ENCODE data around the gene MBNL1. TPM values are rescaled to one million over a fixed set of nuclear protein-coding genes. Genes with fewer than 3 reads are reported as not detected.

The MBNL1 gene
- total RNA-seq, 1 experiment from 2014 or later = 140 TPM

- no peaks in the 10 kb centered on the region for H3K36me3 ChIP-seq (ENCODE audit: control insufficient read depth, insufficient read depth, low read length)
- no TSS peak for BruUV-seq (replicated peaks)
- intact Hi-C loops (cut with micrococcal nuclease; ENCODE audit: unreplicated experiment) = no loop called here
- ATAC-seq (no peak), DNase-seq (ENCODE audit: low read depth, low spot score) (no peak)
- TF ChIP-seq TCF7L2 (IDR thresholded peaks at IDR 0.05; ENCODE audit: low read depth, low read length) (no peak), CTCF (IDR thresholded peaks at IDR 0.05) (no peak), SIN3A (IDR thresholded peaks at IDR 0.05; ENCODE audit: borderline replicate concordance, insufficient read depth, low read depth, low read length) (no peak), POLR2AphosphoS5 (IDR thresholded peaks at IDR 0.05; ENCODE audit: low read depth, low read length) (no peak), REST (IDR thresholded peaks at IDR 0.05; ENCODE audit: insufficient read depth in 1 of 2, low read depth in 2 of 2, low read length in 1 of 2) (no peak)
- no peaks in the 10 kb centered on the region for H3K9me3 ChIP-seq (ENCODE audit: control insufficient read depth, insufficient read depth, low read depth, low read length)
- POLR2A ChIA-PET = no interaction called here
- H3K4me1 ChIP-seq (ENCODE audit: control insufficient read depth, insufficient read depth, low read length) = peaks cover 22% of the 10 kb centered on the region
- H3K27me3 ChIP-seq (ENCODE audit: control insufficient read depth, insufficient read depth, low read length) = no peaks in the 10 kb centered on the region
- in situ Hi-C loops (cut with HindIII; ENCODE audit: low pct_unique_long_range_greater_than_20kb, low sequenced_read_pairs) = no loop called here
- CTCF ChIA-PET = no interaction called here
- no peak overlapping the region for H3K27ac ChIP-seq (ENCODE audit: low read length)
- H3K4me3 ChIP-seq (ENCODE audit: low read depth in 2 of 2, low read length in 2 of 2) = no peak overlapping the region
These were observed 115.7 kb downstream of the MBNL1 start for GRCh38 chr3:152384412-152384811.

GRCh38 chr3:152385761-152386160 is 117.0 kb downstream of the MBNL1 start:
- no peaks in the 10 kb centered on the region for H3K9me3 ChIP-seq (ENCODE audit: control insufficient read depth, insufficient read depth, low read depth, low read length)
- no peak overlapping the region for H3K27ac ChIP-seq (ENCODE audit: low read length)
- no TSS peak for BruUV-seq (replicated peaks)
- in situ Hi-C loops (cut with HindIII; ENCODE audit: low pct_unique_long_range_greater_than_20kb, low sequenced_read_pairs) (no loop called here), intact Hi-C loops (cut with micrococcal nuclease; ENCODE audit: unreplicated experiment) (no loop called here)
- H3K4me1 ChIP-seq (ENCODE audit: control insufficient read depth, insufficient read depth, low read length) = peaks cover 22% of the 10 kb centered on the region
- DNase-seq (ENCODE audit: low read depth, low spot score) (no peak), ATAC-seq (no peak)
- ChIA-PET POLR2A (no interaction called here), CTCF (no interaction called here)
- no peaks in the 10 kb centered on the region for H3K27me3 ChIP-seq (ENCODE audit: control insufficient read depth, insufficient read depth, low read length)
- no peak overlapping the region for H3K4me3 ChIP-seq (ENCODE audit: low read depth in 2 of 2, low read length in 2 of 2)
- no peaks in the 10 kb centered on the region for H3K36me3 ChIP-seq (ENCODE audit: control insufficient read depth, insufficient read depth, low read length)
- TF ChIP-seq SIN3A (IDR thresholded peaks at IDR 0.05; ENCODE audit: borderline replicate concordance, insufficient read depth, low read depth, low read length) (no peak), POLR2AphosphoS5 (IDR thresholded peaks at IDR 0.05; ENCODE audit: low read depth, low read length) (no peak), CTCF (IDR thresholded peaks at IDR 0.05) (no peak), TCF7L2 (IDR thresholded peaks at IDR 0.05; ENCODE audit: low read depth, low read length) (no peak), REST (IDR thresholded peaks at IDR 0.05; ENCODE audit: insufficient read depth in 1 of 2, low read depth in 2 of 2, low read length in 1 of 2) (no peak)

Measured in Panc1 (cell line).